HG03575 (cell line): ENCODE results near the gene POU2AF1.

Experiments
- ATAC-seq: cut with Tn5 transposase; IDR thresholded peaks from one replicate; pipeline ENCODE4 v1.9.1; 2021; ENCODE audit not compliant: unreplicated experiment, insufficient number of reproducible peaks, low FRiP score; ENCODE audit errors: extremely low read depth

The POU2AF1 gene

DNA sequence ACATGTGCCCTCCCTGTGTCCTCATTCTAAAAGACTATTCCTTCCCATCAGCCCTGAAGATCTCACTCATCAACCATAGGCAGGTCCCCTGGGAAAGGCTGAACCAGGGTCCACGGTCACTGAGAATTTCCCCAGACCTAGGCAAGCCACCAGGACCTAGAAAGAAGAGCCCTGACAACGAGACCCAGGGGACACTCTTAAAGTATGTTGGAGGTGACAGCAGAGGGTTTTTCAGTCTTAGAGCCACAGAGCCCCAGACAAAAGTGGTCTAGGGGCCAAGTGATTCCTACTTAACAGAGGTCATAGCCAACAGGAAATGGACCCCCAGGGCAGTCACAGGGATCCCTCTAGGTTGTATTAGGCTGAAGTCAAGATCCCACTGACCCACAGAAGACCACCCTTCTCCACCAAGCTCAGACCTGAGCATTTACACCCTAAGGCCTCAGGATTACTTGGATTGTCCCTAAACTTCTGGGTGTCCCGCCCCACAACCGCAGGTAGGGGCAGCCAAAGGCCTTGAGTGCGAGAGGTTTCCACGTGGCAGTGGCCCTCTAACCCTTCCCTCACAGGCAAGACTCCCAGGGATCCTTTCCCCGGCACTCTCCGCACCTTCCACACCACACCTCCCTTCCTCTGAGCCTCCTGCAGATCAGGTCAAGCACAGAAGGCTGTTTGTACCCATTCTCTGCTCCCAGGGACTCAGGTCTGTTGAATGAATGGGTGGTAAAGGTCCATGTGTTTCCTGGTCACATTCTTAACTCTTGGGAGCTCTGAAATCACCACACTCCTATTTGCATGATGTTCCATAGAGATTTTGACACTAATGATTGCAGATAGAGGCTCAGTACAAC lies 12.3 kb downstream of the POU2AF1 start:
- no peak for ATAC-seq

DNA sequence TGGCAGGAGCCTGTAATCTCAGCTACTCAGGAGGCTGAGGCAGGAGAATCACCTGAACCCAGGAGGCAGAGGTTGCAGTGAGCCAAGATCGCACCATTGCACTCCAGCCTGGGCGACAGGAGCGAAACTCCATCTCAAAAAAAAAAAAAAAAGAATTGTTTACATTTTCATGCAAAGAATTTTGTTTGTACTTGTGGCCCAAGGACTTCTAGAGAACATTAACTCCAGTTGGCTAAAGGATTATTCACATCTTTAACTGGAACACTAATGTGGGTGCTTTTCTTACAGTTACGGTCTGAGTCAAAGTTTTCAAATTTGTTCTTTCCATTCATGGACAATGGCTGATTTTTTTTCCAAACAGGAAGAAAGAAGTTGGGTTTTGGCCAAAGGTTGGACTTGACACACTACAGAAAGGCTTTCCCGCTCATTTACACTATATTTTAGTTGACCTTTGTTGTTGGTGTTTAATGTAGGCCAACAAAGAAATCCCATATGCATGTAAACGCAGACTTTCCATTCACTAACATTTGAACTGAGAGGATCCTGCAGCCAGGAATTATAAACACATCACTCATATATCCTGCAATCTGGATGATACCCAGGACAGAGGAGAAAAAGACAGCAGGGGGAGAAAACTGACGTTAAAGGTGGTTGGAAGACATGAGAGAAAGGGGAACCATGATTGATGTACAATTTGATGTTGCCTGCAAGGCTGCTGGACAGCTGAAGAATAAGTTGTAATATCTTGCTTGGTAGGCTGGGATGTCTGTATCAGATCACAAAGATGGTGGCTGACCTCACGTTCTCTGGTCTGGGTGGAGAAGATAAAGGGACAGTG lies 13.1 kb downstream of the POU2AF1 start:
- no peak for ATAC-seq

DNA sequence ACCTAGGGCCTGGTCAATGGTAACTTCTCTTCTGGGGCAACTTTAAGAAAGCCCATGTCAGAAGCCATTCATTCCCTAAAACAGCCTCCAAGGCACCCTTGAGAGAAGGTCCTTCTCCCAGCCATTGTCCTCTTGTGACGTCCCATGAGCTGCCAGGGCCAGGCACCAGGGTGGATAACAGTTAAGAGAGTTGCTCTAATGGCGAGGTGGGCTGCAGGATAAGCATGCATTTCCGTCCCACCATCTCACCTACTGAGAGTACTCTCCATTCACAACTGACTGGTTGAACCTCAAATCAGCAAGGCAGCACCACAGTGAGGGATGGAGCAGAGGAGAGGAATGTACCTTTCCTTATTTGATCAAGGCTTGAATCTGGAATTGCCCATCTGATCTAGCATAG lies 14.6 kb downstream of the POU2AF1 start:
- ATAC-seq: no peak

GRCh38 chr11:111363985-111364384 lies 15.1 kb downstream of the POU2AF1 start:
- ATAC-seq: no peak

- ATAC-seq: no peak
Measured at GRCh38 chr11:111362887-111363411, 16.1 kb downstream of the POU2AF1 start.

GRCh38 chr11:111361874-111362273 lies 17.2 kb downstream of the POU2AF1 start:
- no peak for ATAC-seq

- ATAC-seq: no peak
Measured at GRCh38 chr11:111361052-111361801, 17.8 kb downstream of the POU2AF1 start.

DNA sequence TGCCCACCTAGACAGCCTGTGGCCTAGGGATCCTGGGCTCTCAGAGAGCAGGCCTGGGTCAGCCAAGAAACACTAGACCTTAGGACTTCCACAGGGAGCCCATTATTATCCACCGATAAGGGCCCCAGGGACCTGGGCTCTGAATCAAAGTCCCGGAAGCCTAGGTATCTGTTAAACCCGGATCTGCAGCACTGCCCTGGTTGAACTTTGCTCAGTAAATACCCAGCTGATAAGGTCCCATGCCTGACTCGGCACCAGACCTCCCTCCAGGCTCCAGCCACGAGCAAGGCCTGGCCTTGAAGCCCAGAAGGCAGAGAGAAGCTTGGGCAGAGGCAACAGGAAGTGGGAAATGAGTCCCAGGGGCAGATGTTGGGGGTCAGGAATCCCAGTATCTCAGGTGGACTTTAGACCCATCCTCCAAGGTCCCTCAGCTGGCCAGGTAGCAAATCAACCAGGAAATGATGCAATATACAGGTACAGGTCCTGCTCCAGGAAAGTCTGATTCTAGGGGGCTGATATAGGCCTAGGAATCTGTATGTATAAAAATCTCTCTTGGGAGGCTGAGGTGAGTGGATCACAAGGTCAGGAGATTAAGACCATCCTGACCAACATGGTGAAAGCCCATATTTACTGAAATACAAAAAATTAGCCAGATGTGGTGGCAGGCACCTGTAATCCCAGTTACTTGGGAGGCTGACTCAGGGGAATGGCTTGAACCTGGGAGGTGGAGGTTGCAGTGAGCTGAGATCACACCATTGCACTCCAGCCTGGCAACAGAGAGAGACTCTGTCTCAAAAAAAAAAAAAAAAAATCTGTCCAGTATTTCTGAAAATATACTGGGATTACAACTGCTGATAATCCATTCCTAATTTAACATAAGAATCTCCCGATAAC lies 18.7 kb downstream of the POU2AF1 start:
- ATAC-seq: no peak

GRCh38 chr11:111359223-111360149 lies 19.6 kb downstream of the POU2AF1 start:
- ATAC-seq: no peak

GRCh38 chr11:111358038-111359001 lies 20.8 kb downstream of the POU2AF1 start:
- no peak for ATAC-seq

DNA sequence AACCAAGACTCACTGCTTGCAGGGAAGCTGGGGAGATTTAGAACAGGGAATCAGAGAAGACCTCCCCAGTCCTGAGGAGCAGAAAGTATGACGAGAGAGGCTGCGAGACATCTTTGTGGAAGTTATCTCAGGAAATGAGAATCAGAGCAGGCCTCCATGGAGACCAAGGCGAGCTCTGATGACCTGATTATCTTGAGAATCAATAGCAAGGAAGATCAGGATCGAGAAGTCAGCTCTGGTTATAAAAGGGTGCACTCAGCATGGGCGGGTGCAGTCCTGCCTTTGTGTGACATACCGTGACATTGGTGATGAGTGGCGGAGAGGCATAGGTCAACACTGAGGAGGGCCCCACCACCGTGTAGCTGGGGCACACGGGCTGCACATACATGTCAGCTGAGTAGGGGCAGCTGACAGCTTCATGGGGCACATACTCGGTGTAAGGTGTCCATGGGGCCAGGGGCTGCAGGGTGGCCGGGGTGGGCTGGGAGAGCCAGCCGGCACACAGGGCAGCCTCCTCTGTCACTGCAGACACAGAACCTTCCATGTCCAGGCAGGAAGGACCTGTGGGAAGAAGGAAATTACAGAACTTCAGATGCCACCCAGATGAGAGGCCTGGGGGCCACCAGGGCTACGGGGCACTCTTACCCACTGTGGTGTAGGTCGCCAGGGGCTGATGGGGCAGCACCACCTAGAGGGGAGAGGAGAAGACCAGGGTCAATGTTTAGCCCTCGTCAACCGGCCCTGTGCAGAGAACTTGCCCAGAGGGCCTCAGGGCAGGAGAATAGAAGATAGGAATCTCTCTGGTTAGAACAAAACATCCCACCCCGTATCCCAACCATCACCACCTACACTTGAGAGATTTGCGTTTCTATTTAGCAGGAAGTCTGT lies 21.7 kb downstream of the POU2AF1 start:
- ATAC-seq: no peak

GRCh38 chr11:111356660-111357048 lies 22.4 kb downstream of the POU2AF1 start:
- no peak for ATAC-seq

DNA sequence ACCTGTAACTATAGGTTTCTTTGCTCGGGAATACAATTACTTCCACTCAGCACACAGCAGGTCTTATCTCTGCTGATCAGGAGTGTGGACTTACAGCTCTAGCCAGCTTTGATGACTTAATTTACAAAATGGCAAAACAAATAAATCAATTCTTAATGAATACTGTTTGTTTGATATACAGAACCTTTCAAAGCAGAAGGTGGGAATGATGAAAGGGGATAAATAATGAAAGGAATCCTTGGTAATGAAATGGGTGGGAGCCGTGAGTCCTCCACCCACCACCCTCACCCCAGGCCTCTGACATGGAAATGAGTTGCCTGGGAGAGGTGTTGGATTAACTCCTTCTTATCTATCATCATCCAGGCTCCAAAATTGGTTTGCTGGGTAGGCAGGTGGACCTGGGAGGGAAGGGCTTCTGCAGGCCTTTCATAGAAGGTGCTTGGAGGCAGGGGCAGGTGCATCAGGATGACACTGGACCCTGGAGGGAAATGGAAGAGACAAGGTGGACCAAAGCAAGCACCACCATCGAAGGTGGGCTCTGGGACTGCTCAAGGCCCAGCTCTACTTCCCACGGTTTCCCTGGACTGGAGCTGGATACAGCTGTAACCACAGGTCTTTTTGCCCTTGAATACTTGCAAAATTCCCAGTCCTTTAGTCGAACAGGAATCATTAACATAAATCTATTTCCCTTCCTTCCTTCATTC lies 23.0 kb downstream of the POU2AF1 start:
- ATAC-seq: no peak

GRCh38 chr11:111355101-111355500 lies 24.0 kb downstream of the POU2AF1 start:
- no peak for ATAC-seq

- no peak for ATAC-seq
Measured at GRCh38 chr11:111354601-111354891, 24.5 kb downstream of the POU2AF1 start.
